GM19025 (cell line): ENCODE measurements around the gene HOXA3.

Experiments
- ATAC-seq: cut with Tn5 transposase; IDR thresholded peaks from one replicate; pipeline ENCODE4 v1.9.1; 2021; ENCODE audit warnings: mild to moderate bottlenecking, low read depth, moderate library complexity; ENCODE audit not compliant: unreplicated experiment

HOXA3 gene

DNA sequence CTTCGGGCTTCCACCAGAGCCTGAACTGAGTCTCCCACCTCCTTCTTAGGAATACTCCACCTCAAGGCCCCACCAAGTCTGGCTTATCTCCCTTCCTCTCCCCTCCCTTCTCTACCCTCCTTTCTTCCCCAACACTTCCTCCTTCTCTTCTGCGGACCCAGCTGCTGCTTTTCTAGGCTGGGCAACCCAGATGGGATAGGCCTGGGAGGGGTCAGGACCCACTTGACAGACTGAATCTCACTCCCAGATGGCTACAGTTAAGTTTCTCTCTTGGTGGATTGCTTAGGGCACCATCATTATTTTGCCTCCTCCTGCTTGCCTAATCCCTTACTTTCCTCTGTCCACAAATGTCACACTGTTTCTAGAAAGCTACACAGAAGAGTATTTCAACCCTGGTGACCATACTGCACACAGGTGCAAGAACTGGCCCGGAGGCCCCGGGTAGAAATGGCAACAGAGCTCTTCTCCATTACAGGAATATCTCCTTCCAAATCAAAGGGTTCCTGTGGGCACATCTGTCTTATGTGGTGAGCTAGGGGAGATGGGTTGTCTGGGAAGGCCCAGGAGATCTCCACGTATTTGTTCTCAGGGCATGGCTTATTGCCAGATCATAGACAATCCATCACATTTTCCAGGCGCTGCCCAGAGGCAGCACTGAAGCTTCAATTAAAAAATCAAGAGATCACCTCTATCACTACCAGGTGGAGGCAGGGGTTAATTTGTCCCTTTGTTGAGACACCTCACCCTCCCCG lies 37.8 kb upstream of the HOXA3 start:
- no peak for ATAC-seq

DNA sequence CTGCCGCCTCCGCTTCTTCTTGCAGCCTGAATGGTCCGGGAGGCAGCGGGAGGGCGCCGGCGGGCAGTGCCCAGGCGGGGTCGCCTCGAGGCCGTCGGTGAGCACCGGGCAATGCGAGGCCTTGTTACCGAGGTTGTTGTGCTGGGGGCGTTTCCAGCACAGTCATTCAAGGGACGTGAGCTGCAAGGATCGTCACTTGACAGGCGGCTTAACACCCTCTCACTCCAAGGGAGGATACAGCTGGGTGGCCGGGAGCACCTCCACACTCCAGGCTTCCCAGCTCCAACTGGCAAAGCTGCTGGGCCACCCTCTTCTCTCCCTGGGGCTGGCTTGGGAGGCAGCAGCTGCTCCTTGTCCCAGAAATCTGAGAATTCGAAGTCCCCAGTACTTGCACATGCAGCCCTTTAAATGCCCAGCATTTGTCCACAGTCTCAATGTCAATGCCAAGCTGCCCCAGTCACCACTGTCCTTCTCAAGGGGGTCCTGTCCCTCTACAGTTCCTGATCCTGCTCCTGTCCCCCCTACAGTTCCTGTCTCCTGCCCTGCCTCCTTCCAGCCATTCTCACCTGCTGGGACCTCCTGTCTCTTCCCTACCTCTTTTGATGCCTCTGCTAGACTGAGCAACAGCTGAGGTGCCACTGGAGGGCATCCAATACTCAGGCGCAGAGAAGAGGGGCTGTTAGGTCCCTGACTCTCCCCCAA lies 37.1 kb upstream of the HOXA3 start:
- ATAC-seq, result no peak

DNA sequence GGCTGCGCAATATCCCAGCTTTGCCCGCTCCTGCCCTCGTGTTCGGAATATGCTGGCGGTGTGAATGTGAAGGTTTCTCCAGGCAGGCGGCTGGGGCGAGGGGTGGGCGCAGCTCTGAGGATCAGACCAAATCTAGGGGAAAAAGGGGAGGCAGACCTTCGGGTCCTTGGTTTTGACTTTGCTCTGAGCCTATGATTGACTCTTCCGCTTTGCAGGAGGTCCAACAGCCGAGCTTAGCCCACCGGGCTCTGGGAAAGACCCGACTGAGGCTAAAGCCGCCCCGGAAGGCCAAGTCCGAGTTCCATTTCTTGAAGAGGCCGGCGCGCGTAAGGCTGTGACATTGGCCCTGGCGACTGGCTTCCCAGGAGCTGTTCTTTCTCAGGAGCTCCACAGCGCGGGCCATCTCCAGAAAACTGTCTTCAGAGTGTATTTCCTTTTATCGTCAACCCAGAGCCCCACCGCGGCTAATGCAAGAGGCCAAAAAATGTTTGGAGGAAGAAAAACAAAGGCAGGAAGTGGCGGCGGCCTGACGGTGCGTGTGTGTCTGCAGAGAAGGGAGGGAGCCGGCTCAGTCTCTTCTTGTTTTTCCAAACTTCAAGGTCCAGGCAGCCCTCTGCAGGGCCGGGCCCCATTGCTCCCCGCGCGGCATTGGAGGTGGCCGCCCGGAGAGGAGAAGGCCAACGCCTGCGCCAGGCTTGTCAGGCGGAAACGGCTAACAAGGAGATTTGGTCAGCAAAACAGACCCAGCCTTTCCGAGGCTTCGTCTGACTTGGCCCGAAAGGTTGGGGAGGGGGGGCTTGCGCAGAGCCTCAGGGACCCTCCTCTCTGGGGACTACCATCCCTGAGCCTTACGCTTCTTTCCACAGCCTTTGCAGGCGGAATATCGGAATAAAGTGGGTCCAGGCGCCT lies 36.3 kb upstream of the HOXA3 start:
- no peak for ATAC-seq

DNA sequence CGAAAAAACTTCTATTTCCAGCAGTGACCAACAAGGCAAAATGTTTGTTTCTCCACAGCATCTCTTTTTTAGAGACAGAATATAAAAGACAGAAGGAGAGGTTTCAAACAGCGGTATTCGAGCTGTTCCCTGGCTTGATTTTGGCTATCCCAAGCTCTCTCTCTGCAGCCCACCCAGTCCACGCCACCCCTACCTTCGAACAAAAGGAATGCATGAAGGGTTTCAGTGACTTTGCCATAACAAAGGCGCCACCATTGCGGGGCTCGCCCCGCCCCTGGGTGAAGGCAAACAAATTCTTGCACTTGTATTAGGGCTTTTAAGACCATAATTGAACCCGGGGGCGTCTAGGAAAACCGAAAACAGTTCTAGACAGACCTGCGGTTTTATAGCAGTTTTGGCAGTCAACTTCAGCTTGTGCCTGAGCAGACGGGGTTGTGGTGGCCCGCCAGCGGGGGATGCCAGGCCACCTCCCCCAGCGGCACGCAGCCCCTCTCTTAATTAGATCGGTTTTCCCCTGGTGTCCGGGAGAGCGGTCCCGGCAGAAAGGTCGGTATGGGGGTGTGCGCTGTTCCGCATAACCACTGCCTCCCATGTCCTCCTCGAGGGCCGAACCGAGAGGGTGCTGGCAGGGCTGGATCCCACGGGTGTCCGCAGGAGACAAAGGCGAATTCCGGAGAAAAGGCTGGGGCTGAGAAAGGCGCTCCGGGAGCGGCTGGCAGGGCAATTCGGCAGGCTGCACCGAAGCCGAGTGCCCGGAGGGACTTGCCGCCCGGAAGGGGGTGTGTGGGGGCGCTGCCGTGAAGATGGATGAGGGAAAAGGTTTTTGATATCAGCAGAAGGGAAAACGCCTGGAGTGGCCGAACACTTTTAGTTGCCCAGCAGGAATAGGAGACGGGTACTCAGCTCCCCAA lies 35.3 kb upstream of the HOXA3 start:
- no peak for ATAC-seq

DNA sequence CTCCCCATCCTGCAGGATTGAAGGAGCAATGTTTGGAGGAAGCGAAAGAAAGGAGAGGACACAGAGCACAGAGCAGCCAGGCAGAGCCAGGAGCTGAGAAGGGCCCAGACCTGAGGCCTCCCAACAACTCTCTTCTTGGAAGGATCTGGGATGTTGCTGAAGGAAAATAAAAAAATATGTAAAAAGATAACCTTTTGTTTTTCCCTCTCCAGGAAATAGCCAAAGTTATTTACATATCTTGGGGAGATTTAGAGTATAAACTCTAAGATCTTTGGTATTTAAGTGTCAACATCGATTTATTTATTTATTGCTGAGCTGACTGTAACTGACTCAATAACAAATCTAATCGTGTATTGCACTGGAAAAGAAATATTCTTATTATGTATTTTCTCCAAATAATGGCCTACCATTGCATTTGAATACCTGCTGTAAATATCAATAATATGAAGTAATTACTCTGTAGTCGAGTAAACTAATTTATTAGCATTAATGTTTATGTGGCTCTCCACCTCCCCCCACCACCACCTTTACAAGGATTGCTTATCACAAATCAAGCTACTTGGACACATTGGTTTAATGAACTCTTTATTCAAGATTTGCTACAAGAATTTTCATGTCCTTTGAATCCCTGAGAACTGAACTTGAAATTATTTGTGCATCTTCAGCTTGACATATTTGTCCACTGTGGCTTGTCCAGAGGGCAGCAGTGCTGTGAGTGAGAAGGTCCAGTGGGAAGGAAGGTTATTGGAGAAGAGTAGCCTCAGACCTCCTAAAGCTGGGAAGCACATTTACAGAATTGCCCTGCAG lies 34.5 kb upstream of the HOXA3 start:
- no peak for ATAC-seq

DNA sequence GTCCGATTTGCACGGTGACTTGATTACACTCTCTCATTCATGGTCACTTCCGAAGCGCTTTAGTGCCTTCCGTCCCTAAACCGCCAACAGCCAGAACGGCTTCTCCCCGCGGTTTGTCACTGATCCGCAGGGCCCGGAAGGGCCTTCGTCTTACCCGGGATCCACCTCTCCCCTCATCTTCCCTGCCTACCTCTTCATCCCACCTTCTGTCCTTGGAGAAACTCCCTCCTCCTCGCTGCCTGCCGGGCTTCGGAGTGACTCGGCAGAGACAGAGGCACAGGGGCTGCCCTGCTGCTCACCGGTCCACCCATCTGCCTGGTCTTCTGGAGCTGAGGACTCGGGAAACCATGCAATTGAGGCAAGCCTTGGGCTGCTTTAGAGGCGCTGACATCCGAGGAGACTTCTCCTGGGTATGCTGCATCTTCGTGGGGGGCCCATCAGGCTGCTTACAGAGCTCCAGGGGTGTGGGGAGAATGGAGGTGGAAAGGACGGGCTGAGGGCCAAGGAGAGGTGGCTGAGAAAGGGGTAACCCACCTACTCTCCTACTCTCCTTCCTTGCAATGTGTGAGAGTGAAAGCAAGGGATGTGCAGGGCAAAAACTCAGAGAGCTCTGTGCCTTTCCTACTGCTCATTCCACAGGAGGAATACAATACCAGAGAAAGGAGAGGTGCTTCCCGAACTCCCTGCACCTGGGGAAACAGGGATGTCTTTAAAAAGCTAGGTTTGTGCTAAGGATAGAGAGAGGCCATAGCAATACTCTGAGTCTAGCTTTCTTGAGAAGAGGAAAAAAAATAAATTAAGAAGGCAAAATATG lies 33.7 kb upstream of the HOXA3 start:
- ATAC-seq, result no peak

DNA sequence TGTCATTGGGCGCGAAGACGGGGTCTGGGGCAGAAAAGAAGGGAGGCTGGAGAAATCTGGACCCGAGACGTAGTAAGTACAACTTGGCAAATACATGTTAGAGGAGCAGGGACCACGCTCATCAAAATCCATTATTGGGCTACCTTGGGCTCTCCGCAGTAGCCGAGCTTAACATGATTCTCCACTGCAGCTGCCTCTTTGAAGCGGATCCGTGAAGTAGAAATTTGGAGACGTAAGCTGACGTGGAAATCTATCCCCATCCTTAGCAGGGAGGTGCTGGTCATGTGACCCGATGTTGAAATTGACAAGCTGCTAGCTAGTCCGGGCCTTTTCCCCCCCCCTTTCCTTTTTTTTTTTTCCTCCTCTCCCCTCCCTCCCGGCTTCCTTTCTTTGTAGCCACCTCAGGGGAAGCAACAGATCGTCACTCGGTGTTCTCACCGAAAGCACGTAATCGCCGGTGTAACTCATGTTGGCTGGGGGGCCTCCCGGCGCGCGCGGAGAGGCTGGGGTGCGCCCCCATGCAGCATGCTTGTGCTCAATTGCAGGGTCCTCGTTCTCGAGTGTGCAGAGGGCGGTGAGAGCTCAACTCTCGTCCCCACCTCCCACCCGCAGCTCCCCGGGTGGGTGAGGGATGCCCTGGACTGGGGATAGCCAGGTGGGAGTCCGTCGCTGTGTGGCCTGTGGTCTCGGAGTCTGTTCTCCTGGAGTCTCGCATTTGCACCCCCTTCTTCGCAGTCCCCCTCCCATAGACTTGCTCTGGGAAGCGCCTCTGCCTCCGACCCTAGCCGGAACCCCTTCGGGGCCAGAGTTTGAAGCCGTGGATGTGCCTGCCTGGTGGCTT lies 32.9 kb upstream of the HOXA3 start, which contains the start of gene HOXA11:
Gene HOXA11 (minus strand): TSS at position 220 of the 841 bp plus-strand sequence. CDS start 88 bp downstream, at position 132.
- ATAC-seq, result no peak

DNA sequence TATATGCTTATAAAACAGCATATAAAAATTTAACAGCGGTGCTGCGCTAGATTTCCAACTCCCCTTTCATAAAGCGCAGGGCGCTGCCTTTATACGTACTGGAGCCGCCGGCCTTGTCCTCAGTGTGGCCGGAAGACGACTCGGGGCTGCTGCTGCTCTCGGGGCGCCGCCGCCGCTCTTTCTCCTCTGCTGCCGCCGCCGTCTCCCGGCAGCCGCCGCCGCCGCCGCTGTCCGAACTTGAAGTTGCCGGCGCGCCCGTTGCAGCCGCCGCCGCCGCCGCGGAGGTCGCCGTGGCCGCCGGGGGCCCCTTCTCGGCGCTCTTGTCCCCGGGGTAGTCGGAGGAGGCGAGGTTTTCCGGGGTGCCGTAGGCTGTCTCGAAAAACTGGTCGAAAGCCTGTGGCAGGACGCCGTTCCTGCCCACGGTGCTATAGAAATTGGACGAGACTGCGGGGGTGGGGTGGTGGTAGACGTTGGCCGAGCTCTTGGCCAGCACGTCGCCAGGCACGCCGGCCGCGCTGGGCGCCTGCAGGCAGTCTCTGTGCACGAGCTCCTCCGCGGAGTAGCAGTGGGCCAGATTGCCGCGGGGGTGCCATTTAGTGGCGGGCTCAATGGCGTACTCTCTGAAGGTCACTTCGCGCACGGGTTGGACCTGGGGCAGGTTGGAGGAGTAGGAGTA lies 32.1 kb upstream of the HOXA3 start:
- ATAC-seq, result no peak

DNA sequence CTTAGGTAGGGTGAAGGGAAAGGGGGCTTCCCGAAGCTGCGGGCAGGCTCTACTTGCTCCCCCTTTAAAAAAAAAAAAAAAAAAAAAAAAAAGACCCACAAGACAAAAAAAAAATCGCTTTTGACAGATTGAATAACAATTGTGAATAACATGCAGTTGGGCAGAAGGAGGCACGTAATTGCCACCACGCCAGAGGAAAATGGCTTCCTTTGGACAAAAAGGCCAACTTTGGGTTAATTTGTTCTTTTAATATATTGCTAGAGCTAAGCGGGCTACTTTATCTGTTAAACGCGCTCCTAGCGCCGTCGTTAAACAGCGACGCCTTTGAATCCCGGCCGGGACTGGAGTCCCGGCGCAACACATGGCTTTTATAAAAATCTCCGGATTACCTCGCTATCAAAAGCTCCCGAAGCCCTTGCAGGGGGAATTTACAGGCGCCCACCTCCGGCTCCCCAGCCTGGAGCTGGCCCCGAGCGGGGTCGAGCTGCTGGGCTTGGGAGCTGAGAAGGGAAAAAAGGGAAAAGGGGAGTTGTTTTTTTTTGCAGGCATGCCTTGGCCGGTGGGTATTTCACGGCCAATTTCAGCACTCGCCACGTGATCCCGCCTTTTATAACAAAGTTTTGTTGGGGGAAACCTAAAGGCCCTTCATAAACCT lies 31.4 kb upstream of the HOXA3 start:
- ATAC-seq, result no peak

DNA sequence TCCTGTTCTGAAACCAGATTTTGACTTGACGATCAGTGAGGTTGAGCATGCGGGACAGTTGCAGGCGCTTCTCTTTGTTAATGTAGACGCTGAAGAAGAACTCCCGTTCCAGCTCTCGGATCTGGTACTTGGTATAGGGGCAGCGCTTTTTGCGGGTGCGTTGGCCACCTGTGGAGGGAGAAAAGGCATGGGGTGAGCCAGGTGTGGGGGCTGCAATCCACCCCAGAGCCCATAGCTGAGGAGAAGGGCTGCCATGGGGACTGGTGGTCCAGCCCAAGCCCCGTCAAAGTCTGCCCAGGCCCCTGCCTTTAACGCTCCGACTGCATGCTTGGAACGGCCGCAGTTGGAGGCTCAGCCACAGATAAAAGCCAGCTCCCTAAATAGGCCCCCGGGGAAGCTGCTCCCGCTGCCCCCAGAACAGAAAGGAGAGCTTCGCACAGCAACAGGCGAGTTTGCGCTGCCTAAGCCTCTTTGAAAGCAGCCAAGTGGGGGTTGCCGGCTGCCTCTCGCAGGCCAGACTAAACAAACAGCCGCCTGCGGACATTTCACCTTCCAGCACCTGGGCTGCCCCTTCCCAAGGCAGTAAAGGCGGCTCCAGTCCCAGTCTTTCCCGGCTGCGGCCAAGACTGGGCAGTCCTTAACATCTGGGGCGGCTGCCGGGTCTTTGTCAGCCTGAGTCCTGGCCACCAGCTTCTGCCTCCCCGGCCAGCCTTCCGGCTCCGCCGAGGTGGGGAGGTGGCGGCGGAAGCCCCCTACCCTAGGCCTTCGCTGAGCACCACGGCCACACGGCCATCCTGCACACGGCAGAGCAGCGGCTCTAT lies 30.7 kb upstream of the HOXA3 start:
- ATAC-seq, result no peak

DNA sequence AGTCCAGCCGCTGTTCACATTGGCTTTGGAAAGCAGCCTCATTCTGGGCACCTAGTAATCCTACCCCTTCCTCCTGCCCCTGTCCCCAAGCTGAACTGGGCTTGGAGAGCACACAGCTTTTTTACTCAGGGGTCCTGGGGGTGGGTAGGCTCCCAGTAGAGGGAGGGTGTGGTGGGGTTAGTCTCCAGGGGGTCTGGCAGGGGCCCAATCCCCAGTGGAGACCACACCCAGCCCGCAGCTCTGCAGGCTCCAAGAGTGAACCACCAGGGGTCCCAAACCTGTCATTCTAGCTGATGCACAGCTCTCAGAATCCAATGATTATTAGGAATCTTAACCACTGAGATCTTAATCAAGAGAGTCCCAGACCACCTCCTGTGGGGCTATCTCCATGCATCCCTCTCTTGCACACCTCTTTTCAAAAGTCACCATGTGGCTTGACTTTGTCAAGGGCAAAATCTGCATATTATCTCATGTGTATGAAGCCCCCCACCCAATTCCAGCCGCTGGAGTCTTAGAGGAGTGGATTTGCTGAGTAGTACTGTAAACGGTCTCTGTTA lies 30.0 kb upstream of the HOXA3 start:
- no peak for ATAC-seq

DNA sequence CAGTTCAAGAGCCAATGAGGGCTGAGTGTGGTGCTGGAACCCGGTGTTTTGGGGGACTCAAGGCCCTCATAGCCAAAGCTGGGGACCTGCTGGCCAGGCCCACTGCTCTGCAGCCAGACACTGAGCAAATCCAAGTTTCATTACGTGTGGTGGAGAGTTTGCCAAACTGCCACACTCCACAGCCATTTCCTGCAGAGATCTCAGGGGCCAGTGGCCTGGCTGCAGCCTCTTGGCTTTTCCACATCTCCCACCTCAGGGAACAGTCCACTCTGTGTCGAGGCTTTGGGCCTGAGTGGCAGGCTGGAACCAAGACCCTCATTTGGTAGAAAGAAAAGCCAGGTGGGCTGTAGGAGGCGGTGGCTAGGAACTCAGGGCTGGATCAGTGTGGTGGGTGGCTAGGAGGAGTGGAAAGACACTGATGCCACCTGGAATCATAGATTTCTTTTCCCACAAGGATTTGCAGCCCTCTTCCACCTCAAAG lies 29.5 kb upstream of the HOXA3 start:
- ATAC-seq, result no peak

DNA sequence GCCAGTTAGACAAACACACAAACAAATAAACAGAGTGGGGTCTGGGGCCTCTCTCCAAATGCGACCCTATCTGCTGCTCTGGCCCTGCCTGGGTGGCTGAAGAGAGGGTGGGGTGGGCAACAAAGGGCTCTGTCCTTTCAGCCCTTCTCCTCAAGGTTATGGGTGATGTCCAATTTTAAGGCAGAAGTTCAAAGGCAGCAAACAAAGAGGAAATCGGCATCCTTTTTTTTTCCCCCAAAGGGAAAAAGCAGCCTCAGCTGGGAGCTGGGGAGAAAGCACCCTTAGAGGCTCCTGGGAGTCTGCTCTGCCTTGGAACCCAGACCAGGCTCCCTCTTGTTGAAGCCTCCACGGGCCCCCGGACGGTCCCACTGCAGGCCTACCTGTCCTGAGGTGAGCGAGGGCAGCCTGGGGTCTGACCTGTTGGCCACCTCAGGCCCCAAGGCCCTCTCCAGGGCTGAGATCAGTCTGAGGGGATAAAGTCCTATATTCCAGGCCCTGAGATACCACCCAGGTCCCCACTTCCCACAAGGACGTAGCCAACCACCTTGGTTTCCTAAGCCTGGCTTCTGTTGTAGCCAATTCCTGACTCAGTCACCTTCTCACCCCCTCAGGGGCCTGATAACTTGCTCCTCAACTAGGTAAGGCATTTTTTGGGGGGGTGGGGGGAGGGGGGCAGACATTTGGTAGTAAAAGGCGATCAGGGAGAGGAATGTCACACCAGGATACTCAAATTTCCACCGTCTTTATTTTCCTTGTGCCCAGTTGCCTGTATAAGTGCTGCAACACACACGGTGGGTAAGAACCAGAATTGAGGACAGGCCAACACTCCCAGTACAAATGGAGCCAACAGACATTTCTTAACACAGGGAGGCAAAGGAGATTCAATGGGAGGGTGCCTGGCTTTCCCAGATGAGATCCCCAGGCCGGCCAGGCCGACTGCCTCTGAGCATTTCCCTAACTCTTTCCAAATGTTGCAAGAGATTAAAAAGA lies 28.3 kb upstream of the HOXA3 start:
- ATAC-seq, result no peak
